ENCODE results near the gene SHROOM3. TPM values are rescaled to one million over a fixed set of nuclear protein-coding genes. Genes with fewer than 3 reads are reported as not detected.

Gene SHROOM3
- total RNA-seq, 2 donors from 2014 or later: not detected

- H3K4me3 Mint-ChIP-seq: no peak overlapping the region
- H3K27me3 Mint-ChIP-seq: peaks cover 6% of the 10 kb centered on the region
- no peaks in the 10 kb centered on the region for H3K36me3 Mint-ChIP-seq (ENCODE audit: low read depth)
- ATAC-seq (replicated peaks): no peak
- no peaks in the 10 kb centered on the region for H3K4me1 Mint-ChIP-seq
- no peaks in the 10 kb centered on the region for H3K9me3 Mint-ChIP-seq
- no peak overlapping the region for H3K27ac Mint-ChIP-seq
Observed at GRCh38 chr4:76531597-76531996, 96.6 kb downstream of the SHROOM3 start.

- H3K9me3 Mint-ChIP-seq: no peaks in the 10 kb centered on the region
- no peaks in the 10 kb centered on the region for H3K4me1 Mint-ChIP-seq
- H3K36me3 Mint-ChIP-seq (ENCODE audit: low read depth): no peaks in the 10 kb centered on the region
- H3K27ac Mint-ChIP-seq: no peak overlapping the region
- no peak overlapping the region for H3K4me3 Mint-ChIP-seq
- no peak for ATAC-seq (replicated peaks)
- H3K27me3 Mint-ChIP-seq: peaks cover 8% of the 10 kb centered on the region
Observed at GRCh38 chr4:76532805-76533204, 97.8 kb downstream of the SHROOM3 start.

GRCh38 chr4:76533314-76533713 is 98.3 kb downstream of the SHROOM3 start:
- ATAC-seq (replicated peaks): no peak
- Mint-ChIP-seq H3K27ac (no peak overlapping the region), H3K9me3 (no peaks in the 10 kb centered on the region), H3K4me1 (no peaks in the 10 kb centered on the region), H3K4me3 (no peak overlapping the region), H3K36me3 (ENCODE audit: low read depth) (no peaks in the 10 kb centered on the region), H3K27me3 (peaks cover 8% of the 10 kb centered on the region)

DNA sequence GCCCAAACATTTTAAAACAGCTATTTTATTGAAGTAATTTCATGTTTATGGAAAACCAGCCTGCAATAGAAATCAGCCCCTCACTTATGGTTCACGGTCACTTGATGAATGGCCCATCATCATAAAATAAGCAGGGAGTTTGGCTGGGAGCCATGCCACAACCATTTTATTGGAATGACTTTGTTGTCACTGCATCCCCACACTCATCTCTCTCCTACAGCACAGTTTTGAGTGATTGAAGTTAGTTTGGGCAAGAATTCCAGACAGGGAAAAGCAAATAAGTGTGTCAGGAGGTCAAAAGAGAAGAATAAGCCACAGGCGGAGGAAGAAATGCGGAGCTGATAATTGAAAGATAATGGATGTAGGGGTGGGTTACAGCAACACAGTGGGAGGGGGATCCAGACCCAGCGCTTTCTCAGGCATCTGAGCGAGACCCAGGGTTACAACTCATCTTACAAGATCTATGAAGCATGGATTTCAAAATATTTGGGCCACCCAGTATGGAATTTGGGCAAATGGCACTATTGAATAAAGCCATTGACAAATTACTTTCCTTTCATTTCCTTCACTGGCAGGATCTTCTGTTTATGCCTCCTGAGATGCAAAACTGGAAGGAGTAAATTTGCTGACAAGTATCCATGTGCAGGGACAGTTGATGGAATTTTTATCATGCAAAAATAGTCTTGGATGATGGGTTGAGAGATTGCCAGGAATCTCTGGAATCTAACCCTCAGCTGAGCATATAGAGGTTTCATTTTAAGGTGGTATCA is 100.8 kb downstream of the SHROOM3 start:
- no peak for ATAC-seq (replicated peaks)

DNA sequence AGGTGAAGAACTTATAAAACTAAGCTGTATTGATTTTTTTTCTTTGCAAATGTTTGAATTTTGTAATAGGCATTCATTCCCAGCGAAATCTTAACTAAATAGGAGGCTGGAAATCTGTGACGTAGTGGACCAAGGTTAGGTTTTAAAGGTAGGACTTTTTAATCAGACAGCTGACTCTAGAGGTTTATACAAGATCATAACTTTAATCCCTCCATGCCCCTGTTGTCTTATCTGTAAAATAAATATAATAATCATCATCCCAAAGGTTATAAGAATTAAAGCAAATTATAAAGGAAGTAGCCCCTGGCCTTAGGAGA is 101.3 kb downstream of the SHROOM3 start:
- H3K9me3 Mint-ChIP-seq: no peaks in the 10 kb centered on the region
- no peaks in the 10 kb centered on the region for H3K4me1 Mint-ChIP-seq
- ATAC-seq (replicated peaks): no peak
- H3K27ac Mint-ChIP-seq: no peak overlapping the region
- H3K27me3 Mint-ChIP-seq: peaks cover 11% of the 10 kb centered on the region
- H3K36me3 Mint-ChIP-seq (ENCODE audit: low read depth): no peaks in the 10 kb centered on the region
- H3K4me3 Mint-ChIP-seq: no peak overlapping the region

More for the DNA sequence above, 100.8 kb downstream of the SHROOM3 start:
- Mint-ChIP-seq H3K4me3 (no peak overlapping the region), H3K27me3 (peaks cover 11% of the 10 kb centered on the region), H3K9me3 (no peaks in the 10 kb centered on the region), H3K4me1 (no peaks in the 10 kb centered on the region), H3K27ac (no peak overlapping the region), H3K36me3 (ENCODE audit: low read depth) (no peaks in the 10 kb centered on the region)

- Mint-ChIP-seq H3K9me3 (no peaks in the 10 kb centered on the region), H3K4me1 (no peaks in the 10 kb centered on the region), H3K4me3 (no peak overlapping the region), H3K36me3 (ENCODE audit: low read depth) (no peaks in the 10 kb centered on the region), H3K27ac (no peak overlapping the region), H3K27me3 (peaks cover 8% of the 10 kb centered on the region)
- no peak for ATAC-seq (replicated peaks)
Observed at GRCh38 chr4:76538296-76538695, 103.3 kb downstream of the SHROOM3 start.

DNA sequence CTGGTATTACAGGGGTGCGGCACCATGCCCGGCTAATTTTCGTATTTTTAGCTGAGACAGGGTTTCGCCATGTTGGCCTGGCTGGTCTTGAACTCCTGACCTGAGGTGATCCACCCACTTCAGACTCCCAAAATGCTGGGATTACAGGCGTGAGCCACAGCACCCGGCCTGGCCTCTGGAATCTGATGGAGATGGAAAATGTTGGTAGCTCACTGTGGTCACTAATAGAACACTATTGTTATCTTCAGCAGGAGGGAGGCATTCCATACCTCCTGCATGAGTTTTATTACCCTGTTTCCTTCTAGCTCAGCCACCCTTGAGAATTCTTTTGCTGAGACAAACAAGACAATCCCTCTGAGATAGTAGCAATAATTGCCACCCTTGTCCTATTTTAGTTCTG is 105.0 kb downstream of the SHROOM3 start:
- Mint-ChIP-seq H3K36me3 (ENCODE audit: low read depth) (no peaks in the 10 kb centered on the region), H3K4me3 (no peak overlapping the region), H3K27me3 (peaks cover 8% of the 10 kb centered on the region), H3K4me1 (peaks cover under 1% of the 10 kb centered on the region), H3K27ac (no peak overlapping the region), H3K9me3 (no peaks in the 10 kb centered on the region)
- no peak for ATAC-seq (replicated peaks)

GRCh38 chr4:76540486-76540885 is 105.5 kb downstream of the SHROOM3 start:
- H3K9me3 Mint-ChIP-seq: no peaks in the 10 kb centered on the region

GRCh38 chr4:76543378-76543777 is 108.3 kb downstream of the SHROOM3 start:
- no peaks in the 10 kb centered on the region for H3K9me3 Mint-ChIP-seq
- peaks cover 8% of the 10 kb centered on the region for H3K4me1 Mint-ChIP-seq
- H3K4me3 Mint-ChIP-seq: no peak overlapping the region
- no peak for ATAC-seq (replicated peaks)
- no peaks in the 10 kb centered on the region for H3K36me3 Mint-ChIP-seq (ENCODE audit: low read depth)
- H3K27me3 Mint-ChIP-seq: peaks cover 3% of the 10 kb centered on the region
- no peak overlapping the region for H3K27ac Mint-ChIP-seq

More at GRCh38 chr4:76540486-76540885, 105.5 kb downstream of the SHROOM3 start:
- Mint-ChIP-seq H3K4me3 (no peak overlapping the region), H3K27ac (no peak overlapping the region), H3K4me1 (peaks cover 6% of the 10 kb centered on the region), H3K27me3 (peaks cover 8% of the 10 kb centered on the region), H3K36me3 (ENCODE audit: low read depth) (no peaks in the 10 kb centered on the region)
- ATAC-seq (replicated peaks): no peak

DNA sequence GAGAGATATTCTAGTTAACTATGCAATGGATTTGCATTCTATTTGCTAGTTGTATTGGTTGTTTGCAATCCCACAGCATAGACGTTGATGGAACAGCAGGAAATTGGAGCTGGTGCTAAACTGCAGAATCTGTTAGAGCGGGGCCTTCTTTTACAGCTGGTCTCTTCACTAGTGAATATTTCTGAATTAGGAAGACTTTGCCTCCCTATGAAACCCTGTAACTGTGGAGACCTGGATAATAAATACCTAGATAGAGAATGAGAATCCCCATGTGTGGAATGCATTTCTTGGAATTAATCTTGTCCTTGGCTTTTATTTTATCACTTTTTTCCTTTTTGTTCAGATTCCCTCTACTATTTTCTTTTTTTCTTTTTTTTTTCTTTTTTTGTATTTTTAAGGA is 109.7 kb downstream of the SHROOM3 start:
- Mint-ChIP-seq H3K4me3 (no peak overlapping the region), H3K27ac (no peak overlapping the region), H3K36me3 (ENCODE audit: low read depth) (no peaks in the 10 kb centered on the region), H3K4me1 (peaks cover 8% of the 10 kb centered on the region), H3K9me3 (no peaks in the 10 kb centered on the region), H3K27me3 (no peaks in the 10 kb centered on the region)
- ATAC-seq (replicated peaks): no peak

- no peaks in the 10 kb centered on the region for H3K9me3 Mint-ChIP-seq
- H3K27ac Mint-ChIP-seq: peak overlapping the region; percentile 13
- H3K27me3 Mint-ChIP-seq: no peaks in the 10 kb centered on the region
- H3K4me3 Mint-ChIP-seq: no peak overlapping the region
- H3K4me1 Mint-ChIP-seq: peaks cover 8% of the 10 kb centered on the region
- H3K36me3 Mint-ChIP-seq (ENCODE audit: low read depth): no peaks in the 10 kb centered on the region
- peak; percentile 49 for ATAC-seq (replicated peaks)
Observed at GRCh38 chr4:76545226-76545884, 110.3 kb downstream of the SHROOM3 start.

DNA sequence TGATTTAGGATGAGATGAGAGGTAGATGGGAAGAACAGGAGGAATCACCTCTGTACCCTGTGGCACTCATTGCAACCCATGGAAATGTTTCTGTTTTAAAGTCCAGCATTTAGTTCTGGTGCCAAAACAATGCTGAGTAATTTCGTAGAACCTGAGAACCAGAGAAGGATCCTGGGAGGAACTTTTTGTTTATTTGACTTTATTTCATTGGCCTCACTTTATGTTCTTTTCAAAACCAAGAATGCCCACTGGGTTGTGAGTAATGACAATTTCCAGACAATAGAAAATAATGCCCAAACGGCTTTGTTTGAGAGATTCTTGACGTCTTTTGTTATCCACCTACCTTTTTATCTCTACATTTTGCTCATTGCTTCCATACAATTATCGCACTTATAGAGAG is 111.3 kb downstream of the SHROOM3 start:
- H3K4me3 Mint-ChIP-seq: no peak overlapping the region
- no peaks in the 10 kb centered on the region for H3K36me3 Mint-ChIP-seq (ENCODE audit: low read depth)
- no peak overlapping the region for H3K27ac Mint-ChIP-seq
- no peak for ATAC-seq (replicated peaks)
- H3K4me1 Mint-ChIP-seq: peaks cover 8% of the 10 kb centered on the region
- H3K27me3 Mint-ChIP-seq: no peaks in the 10 kb centered on the region
- H3K9me3 Mint-ChIP-seq: no peaks in the 10 kb centered on the region

DNA sequence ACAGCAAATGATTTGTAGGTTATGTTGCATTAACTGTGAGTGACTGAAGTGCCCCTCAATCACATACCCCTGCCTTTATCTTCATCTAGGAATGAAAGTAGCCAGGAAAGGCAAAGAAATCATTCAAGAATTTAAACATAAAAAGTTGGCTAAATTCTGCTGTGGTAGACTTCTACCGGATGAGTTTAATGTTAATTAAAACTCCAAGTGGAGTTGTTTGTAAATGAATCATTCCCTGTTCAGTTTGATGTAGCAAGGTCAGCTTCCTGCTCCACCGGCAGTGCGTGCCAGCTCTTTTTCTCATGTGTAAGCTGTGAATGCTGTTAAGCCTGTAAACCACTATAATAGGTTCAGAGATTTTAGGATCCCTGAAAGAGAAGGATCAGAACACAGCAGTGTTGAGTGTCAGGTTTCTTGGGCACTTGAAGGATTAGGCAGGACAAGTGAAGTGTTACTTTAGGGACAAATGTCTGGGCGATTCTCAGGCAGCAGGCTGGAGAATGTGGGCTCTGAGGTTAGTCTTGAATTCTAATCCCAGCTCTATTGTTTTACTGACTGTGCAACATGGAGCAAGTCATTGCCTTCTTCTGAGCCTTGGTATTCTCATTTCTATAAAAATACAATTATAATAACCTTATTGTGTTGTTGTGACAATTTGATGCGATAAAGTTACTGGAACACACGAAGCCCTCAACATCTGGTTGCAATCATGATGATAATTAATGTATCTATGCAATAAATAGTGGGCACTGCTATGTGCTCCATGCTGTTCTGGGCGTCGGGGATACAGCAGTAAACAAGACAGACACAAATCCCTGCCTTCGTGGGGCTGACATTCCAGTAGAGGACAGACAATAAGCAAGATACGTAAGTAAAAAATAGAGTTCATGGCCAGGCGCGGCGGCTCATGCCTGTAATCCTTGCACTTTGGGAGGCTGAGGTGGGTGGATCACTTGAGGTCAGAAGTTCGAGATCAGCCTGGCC is 112.0 kb downstream of the SHROOM3 start:
- Mint-ChIP-seq H3K9me3 (no peaks in the 10 kb centered on the region), H3K36me3 (ENCODE audit: low read depth) (no peaks in the 10 kb centered on the region), H3K27me3 (no peaks in the 10 kb centered on the region), H3K4me3 (no peak overlapping the region), H3K27ac (no peak overlapping the region), H3K4me1 (peaks cover 8% of the 10 kb centered on the region)
- ATAC-seq (replicated peaks): no peak

- H3K27me3 Mint-ChIP-seq: no peaks in the 10 kb centered on the region
- H3K9me3 Mint-ChIP-seq: no peaks in the 10 kb centered on the region
Observed at GRCh38 chr4:76548704-76549103, 113.7 kb downstream of the SHROOM3 start.

More at GRCh38 chr4:76548704-76549103, 113.7 kb downstream of the SHROOM3 start:
- Mint-ChIP-seq H3K4me1 (peaks cover 8% of the 10 kb centered on the region), H3K27ac (no peak overlapping the region), H3K36me3 (ENCODE audit: low read depth) (no peaks in the 10 kb centered on the region), H3K4me3 (no peak overlapping the region)
- no peak for ATAC-seq (replicated peaks)
